Calu3 (cell line): ENCODE results near the gene CPAMD8. TPM values are rescaled to one million over a fixed set of nuclear protein-coding genes. Genes with fewer than 3 reads are reported as not detected.

Source experiments
- BruUV-seq: library from RNA; stranded (reverse); fragments of 400-500 nt; replicated peaks from 2 replicates; lab custom pipeline; 2021; lab: Mats Ljungman, UMichigan
- CTCF ChIA-PET: fragments of 300-600 bp; sonication (Branson Sonifier 250); formaldehyde crosslinking; loops from one replicate; lab custom pipeline; 2022; ENCODE audit warnings: antibody characterized with exemption; lab: Charles Lee
- DNase-seq: peaks from one replicate; pipeline ENCODE4 v3.0.0; 2022
- H3K27ac Mint-ChIP-seq: one replicate; pipeline ENCODE4 v1.8.0; 2022; ENCODE audit warnings: mixed read lengths; ENCODE audit not compliant: unreplicated experiment
- H3K27me3 Mint-ChIP-seq: one replicate; pipeline ENCODE4 v1.8.0; 2022; ENCODE audit warnings: mixed read lengths; ENCODE audit not compliant: unreplicated experiment
- H3K36me3 Mint-ChIP-seq: one replicate; pipeline ENCODE4 v1.8.0; 2022; ENCODE audit warnings: mild to moderate bottlenecking, moderate library complexity, mixed read lengths; ENCODE audit not compliant: insufficient read depth, unreplicated experiment
- H3K4me1 Mint-ChIP-seq: one replicate; pipeline ENCODE4 v1.8.0; 2022; ENCODE audit warnings: mild to moderate bottlenecking, low read depth, mixed read lengths; ENCODE audit not compliant: unreplicated experiment
- H3K4me3 Mint-ChIP-seq: one replicate; pipeline ENCODE4 v1.8.0; 2022; ENCODE audit warnings: mild to moderate bottlenecking, low read depth, moderate library complexity, mixed read lengths; ENCODE audit not compliant: unreplicated experiment
- H3K9me3 Mint-ChIP-seq: one replicate; pipeline ENCODE4 v1.8.0; 2022; ENCODE audit warnings: low read depth, mixed read lengths; ENCODE audit not compliant: unreplicated experiment
- CTCF ChIP-seq: fragments of 200-600 bp; IDR thresholded peaks from one replicate; pipeline ENCODE4 v1.8.0; 2022; ENCODE audit warnings: antibody characterized with exemption; ENCODE audit not compliant: unreplicated experiment
- intact Hi-C: fragments of 100-400 bp; cut with micrococcal nuclease; formaldehyde crosslinking; loops from one replicate; pipeline ENCODE4 v1.10.0; 2022; ENCODE audit not compliant: unreplicated experiment
- total RNA-seq: library from RNA; stranded (reverse); gene quantifications from 2 replicates; pipeline ENCODE4 v1.2.3, GENCODE V29; 2022

Gene CPAMD8
- total RNA-seq, 1 experiment from 2014 or later = 5.8 TPM

- DNase-seq = peak; percentile 28
- Mint-ChIP-seq H3K9me3 (no peaks in the 10 kb centered on the region), H3K27me3 (no peaks in the 10 kb centered on the region), H3K4me1 (no peaks in the 10 kb centered on the region), H3K4me3 (no peak overlapping the region), H3K36me3 (peaks cover 4% of the 10 kb centered on the region), H3K27ac (no peak overlapping the region)
- CTCF ChIA-PET = interaction anchor here (0.7 to 1.4 kb wide), 5 partner anchors 11 to 338 kb away, joined by 3 to 7 read pairs (median 5); no protein-coding TSS in a partner anchor
- intact Hi-C loops = no loop called here
- peak; percentile 43 for TF ChIP-seq CTCF
- BruUV-seq = no TSS peak
These were observed 25.8 kb upstream of the CPAMD8 start for GRCh38 chr19:17052439-17052838.

- Mint-ChIP-seq H3K27me3 (no peaks in the 10 kb centered on the region), H3K27ac (no peak overlapping the region), H3K36me3 (peaks cover 4% of the 10 kb centered on the region), H3K4me3 (no peak overlapping the region), H3K4me1 (no peaks in the 10 kb centered on the region), H3K9me3 (no peaks in the 10 kb centered on the region)
- CTCF ChIA-PET = no interaction called here
- no peak for DNase-seq
- BruUV-seq = no TSS peak
- intact Hi-C loops = no loop called here
- TF ChIP-seq CTCF = no peak
These were observed 23.2 kb upstream of the CPAMD8 start for GRCh38 chr19:17049711-17050280.

GRCh38 chr19:17048885-17049453, 22.4 kb upstream of the CPAMD8 start:
- Mint-ChIP-seq H3K27ac (no peak overlapping the region), H3K4me1 (no peaks in the 10 kb centered on the region), H3K27me3 (no peaks in the 10 kb centered on the region), H3K9me3 (no peaks in the 10 kb centered on the region), H3K36me3 (peaks cover 4% of the 10 kb centered on the region), H3K4me3 (no peak overlapping the region)
- no TSS peak for BruUV-seq
- no peak for DNase-seq
- CTCF ChIA-PET = no interaction called here
- intact Hi-C loops = no loop called here
- no peak for TF ChIP-seq CTCF

- CTCF ChIA-PET = no interaction called here
- Mint-ChIP-seq H3K36me3 (no peaks in the 10 kb centered on the region), H3K4me1 (peaks cover 3% of the 10 kb centered on the region), H3K27ac (no peak overlapping the region), H3K4me3 (no peak overlapping the region), H3K9me3 (peaks cover under 1% of the 10 kb centered on the region), H3K27me3 (peaks cover 7% of the 10 kb centered on the region)
- no peak for DNase-seq
- no TSS peak for BruUV-seq
- TF ChIP-seq CTCF = no peak
- intact Hi-C loops = no loop called here
These were observed 19.4 kb upstream of the CPAMD8 start for GRCh38 chr19:17045907-17046502.
